Ishikawa (cell line): ENCODE measurements around the gene TBC1D13.

Experiments used
- CREB1 ChIP-seq: IDR thresholded peaks from 2 replicates; pipeline ENCODE4 v1.6.1; 2012; ENCODE audit warnings: low read depth
- EGR1 ChIP-seq: IDR thresholded peaks from 2 replicates; pipeline ENCODE4 v1.6.1; 2012
- EP300 ChIP-seq: IDR thresholded peaks from 2 replicates; pipeline ENCODE4 v1.6.1; 2012; ENCODE audit warnings: borderline replicate concordance
- RAD21 ChIP-seq: IDR thresholded peaks from 2 replicates; pipeline ENCODE4 v1.6.1; 2012; ENCODE audit warnings: low read depth
- TAF1 ChIP-seq: IDR thresholded peaks from 2 replicates; pipeline ENCODE4 v1.6.1; 2012; ENCODE audit warnings: low read depth, mild to moderate bottlenecking
- TF ChIP-seq, protein P1 (sequence below): IDR thresholded peaks from 2 replicates; pipeline ENCODE4 v1.6.1; 2012; ENCODE audit warnings: low read depth, mild to moderate bottlenecking
- TF ChIP-seq, protein P2 (sequence below): IDR thresholded peaks from 2 replicates; pipeline ENCODE4 v1.6.1; 2012
- TF ChIP-seq, protein P3 (sequence below): IDR thresholded peaks from 2 replicates; pipeline ENCODE4 v1.6.1; 2012

DNA sequence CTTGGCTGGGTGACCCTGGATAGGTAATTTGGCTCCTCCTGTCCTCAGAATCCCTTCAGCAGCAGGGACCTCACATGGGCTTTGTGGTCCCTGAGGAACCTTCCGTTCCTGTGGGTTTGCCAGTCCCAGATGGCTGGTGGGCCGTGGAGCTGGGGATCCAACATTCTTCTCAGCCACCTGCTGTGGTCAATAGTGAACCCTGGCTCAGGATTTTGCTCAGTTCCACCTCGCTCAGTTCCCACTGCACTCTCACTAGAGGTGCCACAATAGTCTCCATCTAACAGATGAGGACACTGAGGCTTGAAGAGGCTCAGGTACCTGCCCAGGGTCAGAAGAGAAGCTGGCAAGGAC is 59.6 kb downstream of the TBC1D13 start:
- TF ChIP-seq, protein P1, sequence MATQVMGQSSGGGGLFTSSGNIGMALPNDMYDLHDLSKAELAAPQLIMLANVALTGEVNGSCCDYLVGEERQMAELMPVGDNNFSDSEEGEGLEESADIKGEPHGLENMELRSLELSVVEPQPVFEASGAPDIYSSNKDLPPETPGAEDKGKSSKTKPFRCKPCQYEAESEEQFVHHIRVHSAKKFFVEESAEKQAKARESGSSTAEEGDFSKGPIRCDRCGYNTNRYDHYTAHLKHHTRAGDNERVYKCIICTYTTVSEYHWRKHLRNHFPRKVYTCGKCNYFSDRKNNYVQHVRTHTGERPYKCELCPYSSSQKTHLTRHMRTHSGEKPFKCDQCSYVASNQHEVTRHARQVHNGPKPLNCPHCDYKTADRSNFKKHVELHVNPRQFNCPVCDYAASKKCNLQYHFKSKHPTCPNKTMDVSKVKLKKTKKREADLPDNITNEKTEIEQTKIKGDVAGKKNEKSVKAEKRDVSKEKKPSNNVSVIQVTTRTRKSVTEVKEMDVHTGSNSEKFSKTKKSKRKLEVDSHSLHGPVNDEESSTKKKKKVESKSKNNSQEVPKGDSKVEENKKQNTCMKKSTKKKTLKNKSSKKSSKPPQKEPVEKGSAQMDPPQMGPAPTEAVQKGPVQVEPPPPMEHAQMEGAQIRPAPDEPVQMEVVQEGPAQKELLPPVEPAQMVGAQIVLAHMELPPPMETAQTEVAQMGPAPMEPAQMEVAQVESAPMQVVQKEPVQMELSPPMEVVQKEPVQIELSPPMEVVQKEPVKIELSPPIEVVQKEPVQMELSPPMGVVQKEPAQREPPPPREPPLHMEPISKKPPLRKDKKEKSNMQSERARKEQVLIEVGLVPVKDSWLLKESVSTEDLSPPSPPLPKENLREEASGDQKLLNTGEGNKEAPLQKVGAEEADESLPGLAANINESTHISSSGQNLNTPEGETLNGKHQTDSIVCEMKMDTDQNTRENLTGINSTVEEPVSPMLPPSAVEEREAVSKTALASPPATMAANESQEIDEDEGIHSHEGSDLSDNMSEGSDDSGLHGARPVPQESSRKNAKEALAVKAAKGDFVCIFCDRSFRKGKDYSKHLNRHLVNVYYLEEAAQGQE, result no peak
- TF ChIP-seq RAD21 (no peak), CREB1 (no peak), EP300 (no peak), TAF1 (no peak), EGR1 (no peak)
- TF ChIP-seq, protein P2, sequence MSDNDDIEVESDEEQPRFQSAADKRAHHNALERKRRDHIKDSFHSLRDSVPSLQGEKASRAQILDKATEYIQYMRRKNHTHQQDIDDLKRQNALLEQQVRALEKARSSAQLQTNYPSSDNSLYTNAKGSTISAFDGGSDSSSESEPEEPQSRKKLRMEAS, result no peak
- TF ChIP-seq, protein P3, sequence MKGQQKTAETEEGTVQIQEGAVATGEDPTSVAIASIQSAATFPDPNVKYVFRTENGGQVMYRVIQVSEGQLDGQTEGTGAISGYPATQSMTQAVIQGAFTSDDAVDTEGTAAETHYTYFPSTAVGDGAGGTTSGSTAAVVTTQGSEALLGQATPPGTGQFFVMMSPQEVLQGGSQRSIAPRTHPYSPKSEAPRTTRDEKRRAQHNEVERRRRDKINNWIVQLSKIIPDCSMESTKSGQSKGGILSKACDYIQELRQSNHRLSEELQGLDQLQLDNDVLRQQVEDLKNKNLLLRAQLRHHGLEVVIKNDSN, result no peak
